ENCODE results near the gene TAPBPL.
A peak's percentile ranks its signal among the peaks of the same experiment; 100 is the strongest.
"Not testable (repeated sequence)": the region's sequence is repeated elsewhere in the genome, so short reads cannot be mapped to it uniquely, and the experiment has no call there.

The TAPBPL gene

GRCh38 chr12:6493497-6494257 is 41.8 kb downstream of the TAPBPL start, which contains the start of gene NCAPD2:
NCAPD2 (plus strand) TSS chr12:6494102; CDS start chr12:6495099, 997 bp downstream.
- peak; percentile 99 for DNase-seq

GRCh38 chr12:6494258-6494743 is 42.5 kb downstream of the TAPBPL start:
- DNase-seq = no peak

GRCh38 chr12:6494968-6495367 is 43.1 kb downstream of the TAPBPL start:
- DNase-seq = peak; percentile 26

DNA sequence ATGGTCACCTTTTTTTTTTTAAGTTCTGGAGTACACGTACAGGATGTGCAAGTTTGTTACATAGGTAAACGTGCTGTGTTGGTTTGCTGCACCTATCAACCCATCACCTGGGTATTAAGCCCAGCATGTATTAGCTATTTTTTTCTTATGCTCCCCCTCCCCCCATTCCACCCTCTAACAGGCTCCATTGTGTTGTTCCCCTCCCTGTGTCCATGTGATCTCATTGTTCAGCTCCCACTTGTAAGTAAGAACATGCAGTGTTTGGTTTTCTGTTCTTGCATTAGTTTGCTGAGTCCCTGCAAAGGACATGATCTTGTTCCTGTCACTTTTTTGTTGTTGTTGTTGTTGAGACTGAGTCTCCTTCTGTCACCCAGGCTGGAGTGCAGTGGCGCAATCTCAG is 45.4 kb downstream of the TAPBPL start:
- DNase-seq = not testable (repeated sequence)

DNA sequence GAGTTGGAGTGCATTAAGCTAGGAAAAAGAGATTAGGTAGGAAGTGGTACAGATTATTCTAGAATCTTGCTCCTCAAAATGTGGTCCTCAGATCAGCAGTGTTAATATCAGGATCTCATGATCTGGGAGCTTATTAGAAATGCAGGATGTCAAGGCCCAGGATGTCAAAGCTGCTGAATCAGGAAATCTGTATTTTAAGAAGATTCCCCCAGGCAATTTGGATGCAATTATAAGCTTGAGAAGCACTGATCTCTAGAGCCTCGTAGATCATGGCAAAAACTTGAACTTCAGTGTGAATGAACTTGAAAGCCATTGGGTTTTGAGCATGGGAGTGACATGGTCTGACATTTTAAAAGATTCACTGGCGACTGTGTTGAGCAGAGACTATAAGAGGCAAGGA is 48.6 kb downstream of the TAPBPL start:
- DNase-seq = no peak

DNA sequence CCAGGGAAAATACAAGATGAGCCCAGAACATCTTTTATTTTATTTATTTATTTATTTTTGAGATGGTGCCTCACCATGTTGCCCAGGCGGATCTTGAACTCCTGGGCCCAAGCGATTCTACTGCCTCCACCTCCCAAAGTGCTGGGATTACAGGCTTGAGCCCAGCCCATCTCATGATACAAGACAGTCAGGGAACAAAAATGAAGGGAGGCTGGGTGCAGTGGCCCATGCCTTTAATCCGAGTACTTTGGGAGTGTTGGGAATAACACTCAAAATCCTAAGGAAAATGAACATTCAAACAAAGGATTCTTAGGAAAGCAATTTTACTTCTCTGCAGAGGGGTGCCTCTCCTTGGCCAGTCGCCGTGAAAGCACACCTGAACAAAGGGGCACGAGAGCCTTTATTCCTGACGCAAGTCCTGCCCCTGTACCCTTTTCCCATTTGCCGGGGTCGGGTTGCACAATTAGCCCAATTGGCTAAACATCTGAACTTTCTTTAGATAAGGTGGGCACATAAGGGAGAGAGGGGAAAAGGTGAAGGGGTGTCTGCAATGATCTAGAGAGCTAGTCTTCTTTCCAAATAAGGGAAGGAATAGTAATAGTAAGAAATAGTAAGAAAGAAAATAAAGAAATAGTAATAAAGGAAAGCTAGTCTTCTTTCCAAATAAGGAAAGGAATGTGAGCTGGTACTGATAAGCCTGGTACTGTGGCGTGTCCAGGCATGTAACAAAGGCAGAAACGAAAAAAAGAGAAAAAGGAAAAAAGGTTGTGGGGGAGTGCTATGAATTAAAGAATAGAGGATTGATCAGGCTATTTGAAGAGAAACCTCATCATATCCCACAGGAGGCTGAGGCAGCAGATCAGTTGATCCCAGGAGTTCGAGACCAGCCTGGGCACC is 55.5 kb downstream of the TAPBPL start:
- no peak for DNase-seq

DNA sequence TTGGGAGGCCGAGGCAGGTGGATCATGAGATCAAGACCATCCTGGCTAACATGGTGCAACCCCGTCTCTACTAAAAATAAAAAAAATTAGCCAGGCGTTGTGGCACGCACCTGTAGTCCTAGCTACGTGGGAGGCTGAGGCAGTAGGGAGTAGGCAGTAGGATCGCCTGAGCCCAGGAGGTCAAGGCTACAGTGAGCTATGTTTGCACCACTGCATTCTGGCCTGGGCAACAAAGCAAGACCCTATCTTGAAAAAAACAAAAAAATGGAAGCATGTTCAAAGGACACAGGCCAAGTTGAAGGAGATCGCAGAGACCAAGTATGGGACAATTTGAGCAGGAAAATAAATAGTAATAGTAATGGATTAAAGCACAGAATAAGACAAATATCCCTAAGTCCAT is 56.2 kb downstream of the TAPBPL start:
- no peak for DNase-seq
